GM18526 (cell line): Measurements from ENCODE around the gene NAALADL2.

ENCODE experiments used
- POLR2A ChIP-seq: IDR thresholded peaks from 3 replicates; pipeline ENCODE4 v1.6.1; 2011; ENCODE audit not compliant: insufficient read length; ENCODE audit errors: extremely low read depth

Gene NAALADL2

DNA sequence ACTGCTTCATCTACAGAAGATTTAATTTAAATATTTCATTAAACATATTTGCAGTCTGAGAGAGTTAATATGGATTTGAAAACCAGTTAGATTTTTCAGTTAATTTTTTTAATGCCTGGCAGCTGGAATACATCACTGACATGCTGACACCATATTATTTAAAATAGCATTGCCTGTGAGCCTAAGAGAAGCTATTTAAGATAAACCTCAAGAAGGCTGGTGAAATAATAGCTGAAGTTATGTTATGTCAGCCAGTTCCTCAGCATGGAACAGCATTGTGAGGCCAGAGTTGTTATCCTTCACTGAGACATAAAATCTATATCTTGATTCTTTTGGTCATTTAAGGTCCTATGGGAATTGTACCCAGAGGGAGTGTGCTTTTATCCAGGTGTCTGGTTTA lies 705.2 kb downstream of the NAALADL2 start:
- no peak for TF ChIP-seq POLR2A

DNA sequence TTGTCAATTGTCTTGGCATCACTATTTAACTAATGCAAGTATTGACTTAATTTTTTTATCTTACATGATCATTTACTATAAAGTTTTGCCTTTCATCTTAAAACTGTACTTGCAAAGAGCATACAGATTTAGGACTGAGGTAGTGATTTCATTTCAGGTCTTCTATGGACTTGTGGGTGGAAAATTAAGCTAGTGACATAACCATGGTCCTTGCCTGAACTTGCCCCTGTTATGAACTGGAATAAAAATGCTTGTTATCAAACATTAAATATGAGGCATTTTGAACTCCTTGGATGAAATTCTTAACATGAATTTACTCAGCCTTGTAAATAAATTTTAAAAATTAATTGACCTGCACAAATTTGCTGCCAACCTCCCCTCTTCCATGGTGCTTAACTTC lies 712.0 kb downstream of the NAALADL2 start:
- no peak for TF ChIP-seq POLR2A

DNA sequence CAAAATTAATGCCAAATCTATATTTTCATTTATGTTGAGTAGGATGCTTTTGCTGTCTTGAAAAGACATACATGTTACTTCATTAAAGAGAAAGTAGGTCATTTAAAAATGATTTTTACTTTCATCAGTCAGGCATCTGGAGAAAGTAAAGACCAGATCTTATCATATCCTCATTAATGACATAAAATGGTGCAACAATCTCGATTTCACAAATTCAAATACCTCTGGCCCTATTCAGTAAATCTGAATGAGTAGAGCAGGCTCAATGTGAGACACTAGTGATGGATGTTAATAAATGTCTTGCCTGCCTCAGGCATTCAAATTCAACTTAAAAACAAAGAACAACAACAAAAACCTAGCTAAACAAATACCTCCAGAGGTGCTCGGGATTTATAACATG lies 714.1 kb downstream of the NAALADL2 start:
- TF ChIP-seq POLR2A: no peak

DNA sequence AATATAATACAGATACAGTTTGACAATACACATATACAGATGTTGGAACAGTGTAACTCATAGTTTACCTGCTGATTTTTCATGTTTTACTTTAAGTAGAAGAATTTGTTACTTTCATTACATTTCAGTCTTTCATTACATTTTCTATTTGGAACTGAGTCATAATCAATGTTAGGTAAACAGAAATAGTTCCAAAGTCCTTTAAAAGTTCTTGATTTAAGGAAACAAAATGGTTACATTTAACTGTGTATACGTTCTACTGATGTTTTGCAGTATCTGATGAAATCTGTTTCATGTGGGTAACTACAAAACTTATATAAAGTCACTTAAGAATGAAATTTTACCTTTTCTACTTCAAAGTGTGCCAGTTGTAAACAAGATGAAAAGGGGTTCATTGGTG lies 721.2 kb downstream of the NAALADL2 start:
- no peak for TF ChIP-seq POLR2A

GRCh38 chr3:175585898-175586297 lies 726.8 kb downstream of the NAALADL2 start:
- TF ChIP-seq POLR2A: no peak

DNA sequence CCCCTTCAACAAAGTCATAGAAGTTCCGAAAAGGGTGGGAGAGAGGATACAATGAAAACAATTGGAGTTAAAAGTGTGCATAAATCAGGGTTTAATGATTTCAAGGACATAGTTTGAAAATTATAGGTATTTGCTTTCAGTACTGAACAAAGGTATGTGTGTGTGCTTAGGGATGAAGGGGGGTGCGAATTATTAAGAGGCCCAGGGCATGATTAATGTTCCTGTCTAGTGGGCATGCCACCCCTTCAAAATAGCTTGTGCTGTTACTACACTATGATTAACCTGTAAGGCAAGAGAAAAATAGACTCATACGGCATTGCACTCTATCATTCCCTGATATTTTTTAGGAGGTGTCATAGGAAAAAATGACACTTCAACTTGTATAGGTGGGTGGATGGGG lies 731.6 kb downstream of the NAALADL2 start:
- no peak for TF ChIP-seq POLR2A

- TF ChIP-seq POLR2A: no peak
Observed at GRCh38 chr3:175591375-175591774, 732.2 kb downstream of the NAALADL2 start.

DNA sequence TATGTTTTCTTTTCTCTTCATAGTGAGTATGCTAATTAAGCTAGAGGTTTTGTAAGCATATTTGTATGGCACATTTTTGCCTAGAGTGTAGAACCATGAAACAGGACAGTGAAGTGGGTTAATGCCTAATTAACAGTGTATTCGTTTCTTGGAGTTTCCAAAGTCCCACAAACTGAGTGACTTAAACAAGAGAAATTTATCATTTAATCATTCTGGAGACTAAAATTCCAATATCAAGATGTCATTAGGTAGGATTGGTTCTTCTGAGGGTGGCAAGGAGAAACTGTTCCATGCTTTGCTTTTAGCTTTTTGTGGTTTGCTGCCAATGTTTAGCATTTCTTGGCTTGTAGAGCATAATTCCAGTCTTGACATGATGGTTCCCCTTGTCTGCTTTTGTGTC lies 734.2 kb downstream of the NAALADL2 start:
- TF ChIP-seq POLR2A: no peak

DNA sequence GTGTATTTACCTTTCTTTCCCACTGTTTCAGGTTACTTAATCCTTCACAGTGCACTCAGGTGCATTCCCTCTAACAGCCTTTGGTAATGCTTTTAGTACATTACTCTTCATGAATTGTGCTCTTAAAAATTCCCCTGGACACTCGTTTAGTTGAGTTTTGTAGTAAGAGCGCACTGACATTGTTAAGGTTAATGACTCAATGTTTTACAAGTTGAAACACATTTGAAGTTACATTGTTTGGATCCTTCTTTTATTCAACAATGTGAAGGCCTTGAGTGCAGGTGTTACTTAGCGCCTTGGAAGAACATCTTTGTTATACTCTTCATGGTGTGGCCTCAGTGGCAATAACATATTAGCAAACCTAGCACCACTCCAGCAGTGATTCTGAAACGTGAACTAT lies 739.6 kb downstream of the NAALADL2 start:
- TF ChIP-seq POLR2A: no peak

DNA sequence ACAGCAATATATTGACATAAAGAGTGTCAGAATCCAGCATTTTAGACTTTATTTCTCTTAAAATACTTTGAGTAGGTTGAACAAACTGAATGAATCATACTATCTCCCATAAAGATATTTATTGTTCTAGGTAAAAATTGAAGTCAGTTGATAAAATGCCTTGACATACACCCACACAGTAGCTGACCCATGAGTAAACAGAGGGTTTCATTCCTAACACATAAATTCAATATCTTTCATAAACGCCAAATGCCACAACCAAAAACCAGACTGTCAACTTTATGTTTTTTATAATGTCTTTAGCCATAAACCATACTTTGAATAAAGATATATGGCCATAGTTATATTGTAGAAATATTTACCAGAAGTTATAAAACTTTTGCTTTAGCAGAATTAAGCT lies 742.4 kb downstream of the NAALADL2 start:
- TF ChIP-seq POLR2A: no peak

DNA sequence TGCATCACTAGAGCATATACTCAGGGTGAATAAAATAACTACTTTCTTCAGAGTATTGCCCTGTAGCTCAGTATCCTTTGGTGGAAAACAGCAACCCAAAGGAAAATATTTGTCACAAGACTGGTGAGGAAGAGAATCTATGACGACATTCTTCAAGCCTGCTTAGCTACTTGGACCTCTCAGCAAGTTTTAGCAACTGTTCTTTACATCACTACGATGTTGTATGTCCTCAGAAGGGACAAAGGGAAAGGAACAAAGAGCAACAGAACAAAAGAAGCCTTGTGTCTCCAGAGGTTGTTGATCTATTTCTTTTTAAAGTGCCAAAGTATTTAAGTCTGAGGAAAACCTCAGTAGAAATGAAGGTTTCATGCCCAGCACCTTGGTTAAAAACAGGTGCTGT lies 746.7 kb downstream of the NAALADL2 start:
- TF ChIP-seq POLR2A: no peak

DNA sequence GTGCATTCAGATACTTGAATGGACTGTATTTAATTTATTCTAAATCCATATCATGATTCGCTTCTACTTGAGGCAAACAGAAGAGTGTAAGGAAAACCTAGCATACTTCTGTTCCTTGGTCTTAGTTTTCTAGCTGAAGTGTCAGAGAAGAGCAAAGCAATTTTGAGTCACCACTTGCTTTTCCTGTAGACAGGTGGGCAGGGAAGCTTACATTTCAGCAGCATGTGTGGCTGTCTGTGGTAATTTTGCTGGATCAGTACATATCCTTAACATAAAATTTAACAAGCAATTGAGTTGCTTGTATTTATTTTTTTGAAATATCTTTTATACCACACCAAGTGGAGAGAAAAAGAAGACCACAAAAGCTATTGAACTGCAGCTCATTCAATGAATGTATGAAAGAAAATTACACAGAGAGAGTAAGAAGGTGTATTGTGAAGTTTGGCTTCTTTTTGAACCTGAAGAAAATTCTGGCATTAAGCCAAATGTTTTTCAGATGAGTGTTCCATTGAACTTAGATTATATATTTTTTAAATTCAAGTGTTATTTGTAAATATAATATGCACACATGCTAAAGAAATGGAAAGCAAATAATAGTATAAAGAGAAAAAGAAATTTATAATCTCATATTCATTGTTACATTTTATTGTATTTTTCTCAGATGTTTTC lies 747.6 kb downstream of the NAALADL2 start:
- TF ChIP-seq POLR2A: no peak

DNA sequence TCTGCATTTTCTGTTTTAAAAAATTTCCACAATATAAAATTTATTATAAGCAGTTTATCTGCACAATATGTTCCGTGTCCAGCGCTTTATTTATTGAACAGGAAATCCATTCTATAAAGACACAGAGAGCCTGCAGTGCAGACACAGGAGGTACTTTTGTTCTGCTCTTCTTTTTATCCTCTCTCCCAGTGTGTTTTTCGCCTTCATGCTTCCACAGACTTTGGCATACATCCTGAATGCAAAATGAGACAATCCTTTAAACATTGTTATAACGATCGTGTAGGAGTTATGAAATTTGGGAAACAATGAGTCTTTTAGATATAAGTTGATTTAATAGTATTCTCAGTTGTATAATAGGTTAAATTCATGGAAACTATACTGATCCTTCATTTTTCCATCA lies 749.2 kb downstream of the NAALADL2 start:
- TF ChIP-seq POLR2A: no peak

DNA sequence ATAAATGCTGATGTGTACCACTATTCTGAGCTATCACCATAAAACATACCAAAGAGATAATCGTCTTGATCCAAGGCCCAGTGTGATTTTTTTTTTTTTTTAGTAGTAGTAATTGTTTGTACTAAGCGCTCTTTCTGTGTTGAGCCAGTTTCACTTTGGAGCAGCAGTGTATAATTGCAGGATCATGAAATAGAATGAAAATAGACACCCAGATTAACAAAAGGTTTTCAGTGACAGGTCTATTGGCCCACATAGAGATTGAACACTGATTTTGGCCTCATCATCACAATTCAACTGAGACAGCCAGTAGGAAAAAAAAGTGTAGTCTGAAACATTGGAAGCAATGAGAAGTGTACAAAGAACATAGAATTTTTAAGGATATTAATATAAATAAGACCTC lies 749.8 kb downstream of the NAALADL2 start:
- TF ChIP-seq POLR2A: no peak

- no peak for TF ChIP-seq POLR2A
Observed at GRCh38 chr3:175612487-175613196, 753.5 kb downstream of the NAALADL2 start.

GRCh38 chr3:175617247-175617646 lies 758.1 kb downstream of the NAALADL2 start:
- no peak for TF ChIP-seq POLR2A

DNA sequence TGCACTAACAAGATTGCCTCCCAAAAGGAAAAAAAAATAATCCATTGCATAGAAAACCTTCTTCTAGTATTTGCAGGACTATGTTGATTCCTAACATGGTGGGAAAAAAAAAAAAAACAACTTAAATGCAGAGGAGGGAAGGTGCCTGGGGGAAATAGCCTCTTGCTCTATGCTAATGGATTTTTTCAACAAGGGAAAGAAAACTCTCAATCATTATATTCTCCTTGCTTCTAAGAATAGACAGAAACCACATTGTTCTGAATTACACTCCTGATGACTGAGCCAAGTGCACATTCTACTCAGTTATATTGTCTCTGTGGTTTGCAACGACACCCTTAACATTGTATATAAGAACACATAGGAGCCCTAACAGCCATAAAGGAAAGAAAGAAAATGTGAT lies 760.2 kb downstream of the NAALADL2 start:
- no peak for TF ChIP-seq POLR2A
